K562 (cell line): ENCODE measurements around the gene TRIM62. TPM values are rescaled to one million over a fixed set of nuclear protein-coding genes. Genes with fewer than 3 reads are reported as not detected.

Experiments
- ATAC-seq: fragments of 200-7000 bp; cut with Tn5 transposase; 3 replicates; pipeline ENCODE4 v1.9.1; 2020; ENCODE audit warnings: moderate library complexity
- BruUV-seq: library from RNA; stranded (reverse); fragments of 400-500 nt; replicated peaks from 2 replicates; lab custom pipeline; 2021; lab: Mats Ljungman, UMichigan
- CTCF ChIA-PET: fragments of 300-600 bp; formaldehyde crosslinking; extraction: SDS; loops from one replicate; lab custom pipeline; 2021; ENCODE audit warnings: low intra/inter-chr PET ratio; lab: Yijun Ruan, JAX
- POLR2A ChIA-PET: fragments of 300-600, 350-650 bp; sonication (Branson Sonifier 250); formaldehyde crosslinking; extraction: SDS; loops from one replicate; lab custom pipeline; 2021; ENCODE audit warnings: antibody characterized with exemption, inconsistent platforms; lab: Yijun Ruan, JAX
- DNase-seq, 4 experiments: peaks; one replicate each; pipeline versions ENCODE4 v3.0.0 to v3.0.0-alpha.2; 2011 to 2018; ENCODE audit warnings: low spot score in 3 of 4, mixed read lengths in 3 of 4; ENCODE audit errors: extremely low read depth in 1 of 4
- FAIRE-seq: peaks from 2 replicates; lab custom pipeline; 2011; peaks lifted over from hg19 to GRCh38; lab: Jason Lieb, UNC
- H2AFZ ChIP-seq: 2 replicates; pipeline ENCODE4 v1.6.0; 2011; ENCODE audit warnings: low read depth, low read length, control low read depth, inconsistent platforms
- H3K27ac ChIP-seq: fragments of 200-600 bp; 3 replicates; pipeline ENCODE4 v1.8.0; 2011; ENCODE audit warnings: low read depth, mild to moderate bottlenecking, control low read depth, inconsistent platforms, low read length, moderate library complexity, mixed read lengths; ENCODE audit errors: extremely low read depth
- H3K27me3 ChIP-seq, 2 experiments: fragments of 300-600 bp in 1 of 2; 2 replicates in 1 of 2; 3 replicates in 1 of 2; pipeline versions ENCODE4 v1.6.0 to v1.8.0; 2011; ENCODE audit warnings: inconsistent platforms in 2 of 2, low read length in 2 of 2, mild to moderate bottlenecking in 1 of 2, mixed read lengths in 1 of 2, moderate library complexity in 1 of 2; ENCODE audit not compliant: control insufficient read depth in 2 of 2, insufficient read depth in 2 of 2
- H3K36me3 ChIP-seq: fragments of 300-600 bp; 3 replicates; pipeline ENCODE4 v1.8.0; 2011; ENCODE audit warnings: mild to moderate bottlenecking, low read length, inconsistent platforms; ENCODE audit not compliant: control insufficient read depth, insufficient read depth
- H3K4me1 ChIP-seq, 2 experiments: fragments of 200-600 bp in 1 of 2; replicated peaks in 1 of 2; 2 replicates in 1 of 2; 3 replicates in 1 of 2; pipeline versions ENCODE4 v1.5.1 to v1.8.0; 2011; ENCODE audit warnings: inconsistent platforms in 2 of 2, low read length in 2 of 2, mild to moderate bottlenecking in 1 of 2, mixed read lengths in 1 of 2, moderate library complexity in 1 of 2; ENCODE audit not compliant: control insufficient read depth in 2 of 2, insufficient read depth in 2 of 2
- H3K4me2 ChIP-seq: 2 replicates; pipeline ENCODE4 v1.6.1; 2011; ENCODE audit warnings: low read length, control low read depth, inconsistent platforms, mixed read lengths; ENCODE audit not compliant: insufficient read depth
- H3K4me3 ChIP-seq: fragments of 200-600 bp; sonication (generic), shearing (Covaris generic); 2 replicates; pipeline ENCODE4 v1.5.1; 2016; ENCODE audit warnings: control low read depth, inconsistent platforms
- H3K79me2 ChIP-seq: fragments of 200-600 bp; 3 replicates; pipeline ENCODE4 v1.8.0; 2011; ENCODE audit warnings: low read length, inconsistent platforms; ENCODE audit not compliant: control insufficient read depth, insufficient read depth
- H3K9ac ChIP-seq, 2 experiments: 2 replicates each; pipeline versions ENCODE4 v1.6.0 to v1.6.1; 2011; ENCODE audit warnings: low read depth in 2 of 2, low read length in 2 of 2, control low read depth in 1 of 2, inconsistent platforms in 1 of 2, mild to moderate bottlenecking in 1 of 2, mixed read lengths in 1 of 2; ENCODE audit not compliant: insufficient read depth in 1 of 2
- H3K9me1 ChIP-seq: one replicate; pipeline ENCODE4 v1.6.0; 2011; ENCODE audit warnings: inconsistent platforms, mild to moderate bottlenecking, low read length, moderate library complexity; ENCODE audit not compliant: control insufficient read depth, insufficient read depth
- H3K9me3 ChIP-seq: replicated peaks from 2 replicates; pipeline ENCODE4 v1.5.1; 2011; ENCODE audit warnings: low read depth, low read length, inconsistent platforms; ENCODE audit not compliant: control insufficient read depth, insufficient read depth
- H4K20me1 ChIP-seq: replicated peaks from 2 replicates; pipeline ENCODE4 v1.6.1; 2011; ENCODE audit warnings: low read length, inconsistent platforms, mixed read lengths; ENCODE audit not compliant: control insufficient read depth, insufficient read depth
- GABPB1 ChIP-seq: sonication (generic); formaldehyde crosslinking; IDR thresholded peaks from 2 replicates; pipeline ENCODE4 v1.8.0; 2022; ENCODE audit warnings: mild to moderate bottlenecking, missing genetic modification reagents
- ID3 ChIP-seq, 2 experiments: fragments of 250-450 bp in 1 of 2; fragments of 450-650 bp in 1 of 2; sonication (Bioruptor Pico) in 1 of 2; IDR thresholded peaks; 2 replicates each; pipeline versions ENCODE4 v1.6.1 to v1.8.0; 2016 to 2021; ENCODE audit warnings: mild to moderate bottlenecking in 2 of 2, moderate library complexity in 2 of 2, missing compliant biosample characterization in 1 of 2, missing genetic modification characterization in 1 of 2
- JUND ChIP-seq, 2 experiments: IDR thresholded peaks; 2 replicates in 1 of 2; 3 replicates in 1 of 2; pipeline ENCODE4 v1.6.1; 2011; ENCODE audit warnings: borderline replicate concordance in 2 of 2, low read depth in 2 of 2, low read length in 2 of 2, improper control_type of control experiment in 1 of 2, missing biosample characterization in 1 of 2, missing genetic modification characterization in 1 of 2, missing genetic modification reagents in 1 of 2
- KAT8 ChIP-seq: fragments of 450-650 bp; IDR thresholded peaks from 2 replicates; pipeline ENCODE4 v1.6.1; 2016; ENCODE audit warnings: low read depth, mild to moderate bottlenecking
- PCBP1 ChIP-seq: fragments of 200-400 bp; formaldehyde crosslinking; IDR thresholded peaks from 2 replicates; pipeline ENCODE4 v1.6.1; 2018; ENCODE audit warnings: mild to moderate bottlenecking, low read depth, low read length; ENCODE audit not compliant: poor library complexity, severe bottlenecking
- RAD21 ChIP-seq, 2 experiments: fragments of 250-450 bp in 1 of 2; fragments of 450-650 bp in 1 of 2; sonication (Bioruptor Pico) in 1 of 2; formaldehyde crosslinking in 1 of 2; IDR thresholded peaks in 1 of 2; conservative IDR thresholded peaks in 1 of 2; 2 replicates each; pipeline versions ENCODE4 v1.4.0 to v1.8.0; 2020 to 2022; ENCODE audit warnings: mild to moderate bottlenecking in 2 of 2, moderate library complexity in 1 of 2
- RCOR1 ChIP-seq, 2 experiments: IDR thresholded peaks; 2 replicates each; pipeline ENCODE4 v1.6.1; 2012; ENCODE audit warnings: low read depth in 2 of 2, low read length in 2 of 2, borderline replicate concordance in 1 of 2, improper control_type of control experiment in 1 of 2
- STAG1 ChIP-seq: sonication (generic); formaldehyde crosslinking; IDR thresholded peaks from 2 replicates; pipeline ENCODE4 v1.5.0; 2020; ENCODE audit warnings: missing genetic modification reagents, borderline replicate concordance
- TEAD4 ChIP-seq, 2 experiments: sonication (generic) in 1 of 2; formaldehyde crosslinking in 1 of 2; IDR thresholded peaks; 2 replicates each; pipeline versions ENCODE4 v1.6.1 to v1.8.0; 2012 to 2022; ENCODE audit warnings: borderline replicate concordance in 1 of 2, inconsistent platforms in 1 of 2, low read length in 1 of 2, mild to moderate bottlenecking in 1 of 2, missing genetic modification reagents in 1 of 2
- ZNF146 ChIP-seq: IDR thresholded peaks from one replicate; pipeline ENCODE4 v1.6.1; 2018; ENCODE audit warnings: missing compliant biosample characterization; ENCODE audit not compliant: unreplicated experiment
- ZNF830 ChIP-seq: fragments of 250-450 bp; sonication (Bioruptor Pico); IDR thresholded peaks from 2 replicates; pipeline ENCODE4 v1.5.0; 2021; ENCODE audit warnings: mild to moderate bottlenecking
- WGBS: fragments of 100-300 bp; shearing (Covaris generic); methylation state at CpG from one replicate; pipeline ENCODE4 v1.1.6; 2016; ENCODE audit warnings: low coverage, mixed read lengths; ENCODE audit not compliant: insufficient coverage; ENCODE audit errors: missing lambda C conversion rate; 5-methylcytosine and 5-hydroxymethylcytosine counted together
- in situ Hi-C: fragments of 300-500 bp; cut with MboI; formaldehyde crosslinking; loops from 4 replicates; pipeline ENCODE4 v1.15.0; 2018; ENCODE audit warnings: inconsistent platforms, mixed read lengths
- intact Hi-C: fragments of 100-400 bp; cut with micrococcal nuclease; formaldehyde crosslinking; loops from 2 replicates; pipeline ENCODE4 v1.14.2; 2022
- polyA plus RNA-seq, 8 experiments: library from polyadenylated mRNA; depleted of rRNA in 4 of 8; stranded (reverse) in 5 of 8; unstranded in 3 of 8; fragments of >200 nt; fragmentation: Nextera tagmentation in 2 of 8; fragmentation: Illumina TruSeq in 1 of 8; extraction: Ambion mirVana in 2 of 8; extraction: Trizol in 1 of 8; gene quantifications; 2 replicates each; pipeline versions ENCODE4 v1.2.1 to v1.2.3, GENCODE V29; 2011 to 2014; ENCODE audit warnings: inconsistent platforms in 1 of 8, missing spikeins in 1 of 8
- total RNA-seq, 7 experiments: library from RNA; depleted of rRNA in 6 of 7; stranded (reverse); fragments of >200 nt in 6 of 7; fragmentation: Illumina TruSeq in 2 of 7; extraction: Trizol in 2 of 7; gene quantifications; 2 replicates each; pipeline versions ENCODE4 v1.2.1 to v1.2.3, GENCODE V29; 2011 to 2021; ENCODE audit warnings: low replicate concordance in 1 of 7

The TRIM62 gene
- total and polyA plus RNA-seq, 9 of the 15 experiments (the other 6 are each of a cell fraction or from before 2014, with no cell fraction given): 0.18 to 2.3 (median 0.52) TPM

- TF ChIP-seq ZNF146 (no peak), RAD21 (CRISPR knock-in tag; conservative IDR thresholded peaks at IDR 0.05 in 1 of 2, IDR thresholded peaks at IDR 0.05 in 1 of 2) (no peak), TEAD4 (IDR thresholded peaks at IDR 0.05; ENCODE audit: low read length) (no peak), TEAD4 (CRISPR knock-in tag; IDR thresholded peaks at IDR 0.05; ENCODE audit: borderline replicate concordance) (no peak), STAG1 (CRISPR knock-in tag) (no peak), ZNF830 (CRISPR knock-in tag) (no peak), GABPB1 (CRISPR knock-in tag) (no peak), ID3 (CRISPR knock-in tag; IDR thresholded peaks at IDR 0.05) (no peak), ID3 (tag; IDR thresholded peaks at IDR 0.05) (no peak), PCBP1 (no peak), JUND (IDR thresholded peaks at IDR 0.05; ENCODE audit: borderline replicate concordance, low read depth, low read length) (no peak), JUND (tag; IDR thresholded peaks at IDR 0.05; ENCODE audit: borderline replicate concordance, low read depth, low read length) (no peak), KAT8 (no peak), RCOR1 (IDR thresholded peaks at IDR 0.05; ENCODE audit: borderline replicate concordance in 1 of 2, low read depth in 2 of 2, low read length in 2 of 2) (no peak)
- Histone ChIP-seq H3K36me3 (no peaks in the 10 kb centered on the region), H3K79me2 (no peaks in the 10 kb centered on the region), H4K20me1 (no peaks in the 10 kb centered on the region), H3K4me1 (no peaks in the 10 kb centered on the region), H3K27me3 (peaks cover 0 to 4% of the 10 kb centered on the region in 2 experiments; a peak in 2 of 5 replicates), H2AFZ (no peak overlapping the region), H3K4me3 (no peak overlapping the region), H3K9ac (no peak overlapping the region), H3K27ac (no peak overlapping the region), H3K4me2 (no peak overlapping the region), H3K9me3 (no peaks in the 10 kb centered on the region), H3K9me1 (no peaks in the 10 kb centered on the region)
- no peak for FAIRE-seq
- no peak for ATAC-seq
- BruUV-seq: no TSS peak
- no peak for DNase-seq
- WGBS: 3% methylated on average over 3 of the region's 3 CpGs
- in situ Hi-C loops: no loop called here
- ChIA-PET CTCF (no interaction called here), POLR2A (no interaction called here)
- intact Hi-C loops: loop anchor here (10.0 kb wide), 1 partner anchor 403 kb away; no protein-coding TSS in a partner anchor
These were observed 30.1 kb upstream of the TRIM62 start for GRCh38 chr1:33211972-33212371.
